H1 (cell line): ENCODE measurements around the gene CHSY3. TPM values are rescaled to one million over a fixed set of nuclear protein-coding genes. Genes with fewer than 3 reads are reported as not detected.

ENCODE experiments used
- CHD2 ChIP-seq: IDR thresholded peaks from 2 replicates; pipeline ENCODE4 v1.6.1; 2012; ENCODE audit warnings: low read length, improper control_type of control experiment
- KDM1A ChIP-seq: fragments of 200-600, 300-600 bp; sonication (generic); IDR thresholded peaks from 2 replicates; pipeline ENCODE4 v1.7.1; 2016; ENCODE audit warnings: mild to moderate bottlenecking, low read length, borderline replicate concordance
- polyA plus RNA-seq, 7 experiments: library from polyadenylated mRNA; depleted of rRNA in 3 of 7; stranded (reverse) in 5 of 7; unstranded in 2 of 7; fragments of >200 nt in 5 of 7; fragments of 200-250 nt in 2 of 7; gene quantifications; 1 replicate in 5 of 7; 2 replicates in 1 of 7; 4 replicates in 1 of 7; pipeline versions ENCODE4 v1.2.1 to v1.2.3, GENCODE V29; 2011 to 2013; ENCODE audit warnings: missing spikeins in 2 of 7, mixed read lengths in 2 of 7
- total RNA-seq: library from RNA; stranded (reverse); fragmentation: NEBNext Ultra II Directional; extraction: Animal tissue kit (Norgen Biotek cat#: 25700); gene quantifications from 2 replicates; pipeline ENCODE4 v1.2.1, GENCODE V29; 2021

The CHSY3 gene
- total and polyA plus RNA-seq, 2 of the 8 experiments (the other 6 are each of a cell fraction or from before 2014, with no cell fraction given), result 0.24 to 1.8 TPM

DNA sequence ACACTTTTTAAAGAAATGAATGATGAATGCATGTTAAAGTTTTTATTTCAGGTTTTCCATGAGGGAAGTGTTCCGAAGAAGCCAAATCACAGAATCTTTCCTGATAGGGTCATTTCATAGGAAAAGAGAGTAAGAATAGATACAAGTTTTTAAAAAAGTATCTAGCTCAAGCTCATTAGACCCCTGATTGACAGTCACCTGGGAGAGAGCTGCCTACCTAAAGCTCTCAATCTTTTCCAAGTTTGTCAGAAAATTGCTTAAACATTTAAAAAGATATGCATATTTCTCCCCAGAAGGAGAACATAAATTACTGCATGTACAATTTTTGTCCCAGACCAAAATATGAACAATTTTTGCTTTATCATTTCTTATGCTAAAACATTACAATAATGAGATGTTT, 47.9 kb upstream of the CHSY3 start (continued):
- TF ChIP-seq KDM1A, result no peak
- TF ChIP-seq CHD2, result no peak
